Measurements from ENCODE around the gene TXNDC5.
A peak's percentile ranks its signal among the peaks of the same experiment; 100 is the strongest.

The TXNDC5 gene

GRCh38 chr6:7832904-7833750 is 77.5 kb downstream of the TXNDC5 start:
- Histone ChIP-seq H3K9me3 (ENCODE audit: control insufficient read depth, insufficient read depth, low read depth, low read length) (no peaks in the 10 kb centered on the region), H3K4me3 (ENCODE audit: low read depth, low read length) (no peak overlapping the region), H3K4me1 (ENCODE audit: control insufficient read depth, insufficient read depth, low read length) (peaks cover 6% of the 10 kb centered on the region), H3K36me3 (ENCODE audit: control insufficient read depth in 2 of 2, insufficient read depth in 1 of 2, low read length in 2 of 2) (no peaks in the 10 kb centered on the region), H3K27ac (ENCODE audit: extremely low read depth, low read depth, low read length) (no peak overlapping the region; the same call in 1 of the 2 replicates)
- ChIA-PET POLR2A (no interaction called here), CTCF (interaction anchor here (0.6 to 1.0 kb wide), 4 partner anchors 33 to 217 kb away, joined by 3 to 4 read pairs (median 4); no protein-coding TSS in a partner anchor)
- TF ChIP-seq MZF1 (tag by site-specific recombination; IDR thresholded peaks at IDR 0.05; ENCODE audit: borderline replicate concordance) (no peak), PRDM1 (tag by site-specific recombination; IDR thresholded peaks at IDR 0.05) (peak; percentile 63), HOXD13 (CRISPR knock-in tag; IDR thresholded peaks at IDR 0.05; ENCODE audit: borderline replicate concordance) (no peak), ATF2 (tag by site-specific recombination; IDR thresholded peaks at IDR 0.05; ENCODE audit: low read depth) (peak; percentile 21; the same call in 1 of the 2 replicates), ZNF324 (tag by site-specific recombination; IDR thresholded peaks at IDR 0.05) (no peak), TCF7L2 (IDR thresholded peaks at IDR 0.05; ENCODE audit: borderline replicate concordance, low read depth, low read length) (no peak), OSR2 (tag by site-specific recombination; IDR thresholded peaks at IDR 0.05) (peak; percentile 41; the same call in 1 of the 2 replicates), ZNF626 (tag by site-specific recombination; IDR thresholded peaks at IDR 0.05) (no peak), ZNF580 (tag by site-specific recombination; IDR thresholded peaks at IDR 0.05) (0 out of 2 replicates have a peak, but pooled peaks have one; percentile 51), FEZF1 (tag by site-specific recombination; IDR thresholded peaks at IDR 0.05) (peak; percentile 66), ZNF623 (tag by site-specific recombination; IDR thresholded peaks at IDR 0.05) (no peak), ZFP69B (tag by site-specific recombination; IDR thresholded peaks at IDR 0.05) (peak; percentile 56; the same call in 1 of the 2 replicates), ZEB2 (tag by site-specific recombination; IDR thresholded peaks at IDR 0.05) (no peak), PATZ1 (tag by site-specific recombination; IDR thresholded peaks at IDR 0.05) (no peak), PRDM10 (tag by site-specific recombination; IDR thresholded peaks at IDR 0.05) (0 out of 2 replicates have a peak, but pooled peaks have one; percentile 17), REST (tag by site-specific recombination; IDR thresholded peaks at IDR 0.05) (no peak), ZNF18 (tag by site-specific recombination; IDR thresholded peaks at IDR 0.05) (peak; percentile 21; the same call in 1 of the 2 replicates), OVOL3 (tag by site-specific recombination; IDR thresholded peaks at IDR 0.05) (0 out of 2 replicates have a peak, but pooled peaks have one; percentile 12), ZNF629 (tag by site-specific recombination; IDR thresholded peaks at IDR 0.05) (peak; percentile 18; the same call in 1 of the 2 replicates), GLIS1 (tag by site-specific recombination; IDR thresholded peaks at IDR 0.05) (no peak), ZBTB48 (tag by site-specific recombination; IDR thresholded peaks at IDR 0.05) (no peak), HOXA7 (CRISPR knock-in tag; IDR thresholded peaks at IDR 0.05; ENCODE audit: borderline replicate concordance) (no peak)

Data from HEK293 (cell line).